ENCODE data around the gene DDX1. TPM values are rescaled to one million over a fixed set of nuclear protein-coding genes. Genes with fewer than 3 reads are reported as not detected.

The DDX1 gene
- total and polyA plus RNA-seq, 9 of the 15 experiments (the other 6 are each of a cell fraction or from before 2014, with no cell fraction given) = 116 to 277 (median 232) TPM

GRCh38 chr2:15561574-15562344 lies 29.9 kb upstream of the DDX1 start (continued):
- TF ChIP-seq ARID3B (CRISPR knock-in tag; IDR thresholded peaks at IDR 0.05; ENCODE audit: borderline replicate concordance) (no peak), SMAD4 (CRISPR knock-in tag; conservative IDR thresholded peaks at IDR 0.05) (no peak), TCF7 (IDR thresholded peaks at IDR 0.05; ENCODE audit: borderline replicate concordance) (no peak), ZNF224 (CRISPR knock-in tag; IDR thresholded peaks at IDR 0.05) (no peak), CHCHD3 (CRISPR knock-in tag; IDR thresholded peaks at IDR 0.05) (no peak), BCOR (IDR thresholded peaks at IDR 0.05) (peak; percentile 37; the same call in 1 of the 2 replicates), ZNF766 (CRISPR knock-in tag; conservative IDR thresholded peaks at IDR 0.05) (no peak), RHOXF2B (CRISPR knock-in tag; conservative IDR thresholded peaks at IDR 0.05) (no peak), POLR2G (IDR thresholded peaks at IDR 0.05; ENCODE audit: low read depth, low read length) (0 out of 2 replicates have a peak, but pooled peaks have one; percentile 12), NCOA6 (IDR thresholded peaks at IDR 0.05) (no peak), ZNF584 (CRISPR knock-in tag; IDR thresholded peaks at IDR 0.05; ENCODE audit: low read depth) (no peak), MECOM (CRISPR knock-in tag; IDR thresholded peaks at IDR 0.05) (no peak), BRF1 (IDR thresholded peaks at IDR 0.05; ENCODE audit: borderline replicate concordance, extremely low read depth, insufficient read length) (no peak), NEUROD1 (IDR thresholded peaks at IDR 0.05; ENCODE audit: borderline replicate concordance, low read depth, low read length, partially characterized antibody) (no peak), SMAD2 (IDR thresholded peaks at IDR 0.05; ENCODE audit: low read depth, low read length) (no peak), ZBTB26 (CRISPR knock-in tag; IDR thresholded peaks at IDR 0.05) (no peak), MTA2 (IDR thresholded peaks at IDR 0.05; ENCODE audit: low read depth) (no peak), TRIM25 (IDR thresholded peaks at IDR 0.05; ENCODE audit: borderline replicate concordance) (no peak), KLF1 (tag; IDR thresholded peaks at IDR 0.05) (no peak), FOXP1 (CRISPR knock-in tag; IDR thresholded peaks at IDR 0.05) (no peak), SOX6 (IDR thresholded peaks at IDR 0.05) (peak; percentile 71), ZEB2 (IDR thresholded peaks at IDR 0.05) (0 out of 2 replicates have a peak, but pooled peaks have one; percentile 34), GMEB1 (CRISPR knock-in tag; IDR thresholded peaks at IDR 0.05) (no peak), HEY1 (CRISPR knock-in tag; IDR thresholded peaks at IDR 0.05; ENCODE audit: borderline replicate concordance) (no peak), HMG20A (CRISPR knock-in tag; conservative IDR thresholded peaks at IDR 0.05) (no peak)

Measured in K562 (cell line).